HepG2 (cell line): ENCODE measurements around the gene COPZ2. TPM values are rescaled to one million over a fixed set of nuclear protein-coding genes. Genes with fewer than 3 reads are reported as not detected.

Experiments used
- ATF1 ChIP-seq: IDR thresholded peaks from 2 replicates; pipeline ENCODE4 v1.6.1; 2016; ENCODE audit warnings: mild to moderate bottlenecking, control low read depth
- CEBPZ ChIP-seq: IDR thresholded peaks from 2 replicates; pipeline ENCODE4 v1.6.1; 2012; ENCODE audit warnings: low read length, improper control_type of control experiment
- CREBL2 ChIP-seq: sonication (generic); formaldehyde crosslinking; IDR thresholded peaks from 2 replicates; pipeline ENCODE4 v1.8.1; 2023; ENCODE audit warnings: missing genetic modification reagents, mild to moderate bottlenecking, borderline replicate concordance
- HNRNPLL ChIP-seq: fragments of 200-400 bp; formaldehyde crosslinking; IDR thresholded peaks from 2 replicates; pipeline ENCODE4 v1.6.1; 2017; ENCODE audit warnings: mild to moderate bottlenecking, low read depth, low read length; ENCODE audit not compliant: poor library complexity, severe bottlenecking
- JUND ChIP-seq: sonication (generic); formaldehyde crosslinking; IDR thresholded peaks from 2 replicates; pipeline ENCODE4 v1.8.0; 2022; ENCODE audit warnings: mild to moderate bottlenecking, missing genetic modification reagents
- KAT7 ChIP-seq: IDR thresholded peaks from 2 replicates; pipeline ENCODE4 v1.6.1; 2018; ENCODE audit warnings: borderline replicate concordance, missing compliant biosample characterization
- MEIS1 ChIP-seq: sonication (generic); formaldehyde crosslinking; IDR thresholded peaks from 2 replicates; pipeline ENCODE4 v1.9.0; 2021; ENCODE audit warnings: mild to moderate bottlenecking, missing genetic modification reagents, moderate library complexity, borderline replicate concordance
- NONO ChIP-seq, 2 experiments: fragments of 450-650 bp in 1 of 2; sonication (generic) in 1 of 2; formaldehyde crosslinking in 1 of 2; IDR thresholded peaks in 1 of 2; conservative IDR thresholded peaks in 1 of 2; 2 replicates each; pipeline versions ENCODE4 v1.6.1 to v1.8.0; 2017 to 2022; ENCODE audit warnings: mild to moderate bottlenecking in 1 of 2, missing genetic modification reagents in 1 of 2, moderate library complexity in 1 of 2
- PRPF4 ChIP-seq: fragments of 200-400 bp; formaldehyde crosslinking; IDR thresholded peaks from 2 replicates; pipeline ENCODE4 v1.6.1; 2016; ENCODE audit warnings: low read length, low read depth; ENCODE audit not compliant: poor library complexity, severe bottlenecking
- ZMAT3 ChIP-seq: sonication (generic); formaldehyde crosslinking; conservative IDR thresholded peaks from 2 replicates; pipeline ENCODE4 v1.7.0; 2021; ENCODE audit warnings: missing genetic modification reagents
- ZNF333 ChIP-seq: sonication (generic); formaldehyde crosslinking; IDR thresholded peaks from 2 replicates; pipeline ENCODE4 v1.4.0; 2020; ENCODE audit warnings: mild to moderate bottlenecking, missing genetic modification reagents, borderline replicate concordance
- ZNF558 ChIP-seq: sonication (generic); formaldehyde crosslinking; IDR thresholded peaks from 2 replicates; pipeline ENCODE4 v1.9.0; 2022; ENCODE audit warnings: mild to moderate bottlenecking, missing genetic modification reagents, borderline replicate concordance
- polyA plus RNA-seq, 8 experiments: library from polyadenylated mRNA; depleted of rRNA in 3 of 8; stranded (reverse) in 7 of 8; unstranded in 1 of 8; fragments of >200 nt; fragmentation: Illumina TruSeq in 4 of 8; extraction: Trizol in 4 of 8; gene quantifications; 2 replicates each; pipeline versions ENCODE4 v1.2.1 to v1.2.3, GENCODE V29; 2011 to 2016; ENCODE audit warnings: low read depth in 4 of 8, missing spikeins in 1 of 8, mixed read lengths in 1 of 8; ENCODE audit not compliant: insufficient read depth in 1 of 8
- total RNA-seq, 5 experiments: library from RNA; depleted of rRNA; stranded (reverse); fragments of >200 nt; fragmentation: Illumina TruSeq; extraction: Trizol; gene quantifications; 2 replicates each; pipeline ENCODE4 v1.2.3, GENCODE V29; 2016; ENCODE audit warnings: low read depth in 1 of 5
- TF ChIP-seq, protein P1 (sequence below): sonication (generic); formaldehyde crosslinking; IDR thresholded peaks from 2 replicates; pipeline ENCODE4 v1.5.0; 2020; ENCODE audit warnings: missing genetic modification reagents, mild to moderate bottlenecking, borderline replicate concordance
- TF ChIP-seq, protein P2 (sequence below): sonication (generic); formaldehyde crosslinking; IDR thresholded peaks from one replicate; pipeline ENCODE4 v1.5.1; 2020; ENCODE audit warnings: mild to moderate bottlenecking, missing genetic modification reagents; ENCODE audit errors: not compliant biosample characterization

The COPZ2 gene
- total and polyA plus RNA-seq, 2 of the 13 experiments (the other 11 are each of a cell fraction or from before 2014, with no cell fraction given): 0.61 to 1.5 TPM

GRCh38 chr17:48048384-48049126 is 11.0 kb upstream of the COPZ2 start (continued):
- TF ChIP-seq PRPF4: peak; percentile 23
- peak; percentile 51 for TF ChIP-seq HNRNPLL
- TF ChIP-seq, protein P1, sequence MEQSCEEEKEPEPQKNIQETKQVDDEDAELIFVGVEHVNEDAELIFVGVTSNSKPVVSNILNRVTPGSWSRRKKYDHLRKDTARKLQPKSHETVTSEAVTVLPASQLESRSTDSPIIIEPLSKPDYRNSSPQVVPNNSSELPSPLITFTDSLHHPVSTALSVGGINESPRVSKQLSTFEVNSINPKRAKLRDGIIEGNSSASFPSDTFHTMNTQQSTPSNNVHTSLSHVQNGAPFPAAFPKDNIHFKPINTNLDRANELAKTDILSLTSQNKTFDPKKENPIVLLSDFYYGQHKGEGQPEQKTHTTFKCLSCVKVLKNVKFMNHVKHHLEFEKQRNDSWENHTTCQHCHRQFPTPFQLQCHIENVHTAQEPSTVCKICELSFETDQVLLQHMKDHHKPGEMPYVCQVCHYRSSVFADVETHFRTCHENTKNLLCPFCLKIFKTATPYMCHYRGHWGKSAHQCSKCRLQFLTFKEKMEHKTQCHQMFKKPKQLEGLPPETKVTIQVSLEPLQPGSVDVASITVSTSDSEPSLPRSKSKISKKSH (CRISPR knock-in tag): no peak
- no peak for TF ChIP-seq NONO (IDR thresholded peaks at IDR 0.05)
- TF ChIP-seq NONO (CRISPR knock-in tag; conservative IDR thresholded peaks at IDR 0.05): peak; percentile 33
- 0 out of 2 replicates have a peak, but pooled peaks have one; percentile 29 for TF ChIP-seq CREBL2 (CRISPR knock-in tag)
- peak; percentile 40 for TF ChIP-seq ZMAT3 (CRISPR knock-in tag)
- TF ChIP-seq, protein P2, sequence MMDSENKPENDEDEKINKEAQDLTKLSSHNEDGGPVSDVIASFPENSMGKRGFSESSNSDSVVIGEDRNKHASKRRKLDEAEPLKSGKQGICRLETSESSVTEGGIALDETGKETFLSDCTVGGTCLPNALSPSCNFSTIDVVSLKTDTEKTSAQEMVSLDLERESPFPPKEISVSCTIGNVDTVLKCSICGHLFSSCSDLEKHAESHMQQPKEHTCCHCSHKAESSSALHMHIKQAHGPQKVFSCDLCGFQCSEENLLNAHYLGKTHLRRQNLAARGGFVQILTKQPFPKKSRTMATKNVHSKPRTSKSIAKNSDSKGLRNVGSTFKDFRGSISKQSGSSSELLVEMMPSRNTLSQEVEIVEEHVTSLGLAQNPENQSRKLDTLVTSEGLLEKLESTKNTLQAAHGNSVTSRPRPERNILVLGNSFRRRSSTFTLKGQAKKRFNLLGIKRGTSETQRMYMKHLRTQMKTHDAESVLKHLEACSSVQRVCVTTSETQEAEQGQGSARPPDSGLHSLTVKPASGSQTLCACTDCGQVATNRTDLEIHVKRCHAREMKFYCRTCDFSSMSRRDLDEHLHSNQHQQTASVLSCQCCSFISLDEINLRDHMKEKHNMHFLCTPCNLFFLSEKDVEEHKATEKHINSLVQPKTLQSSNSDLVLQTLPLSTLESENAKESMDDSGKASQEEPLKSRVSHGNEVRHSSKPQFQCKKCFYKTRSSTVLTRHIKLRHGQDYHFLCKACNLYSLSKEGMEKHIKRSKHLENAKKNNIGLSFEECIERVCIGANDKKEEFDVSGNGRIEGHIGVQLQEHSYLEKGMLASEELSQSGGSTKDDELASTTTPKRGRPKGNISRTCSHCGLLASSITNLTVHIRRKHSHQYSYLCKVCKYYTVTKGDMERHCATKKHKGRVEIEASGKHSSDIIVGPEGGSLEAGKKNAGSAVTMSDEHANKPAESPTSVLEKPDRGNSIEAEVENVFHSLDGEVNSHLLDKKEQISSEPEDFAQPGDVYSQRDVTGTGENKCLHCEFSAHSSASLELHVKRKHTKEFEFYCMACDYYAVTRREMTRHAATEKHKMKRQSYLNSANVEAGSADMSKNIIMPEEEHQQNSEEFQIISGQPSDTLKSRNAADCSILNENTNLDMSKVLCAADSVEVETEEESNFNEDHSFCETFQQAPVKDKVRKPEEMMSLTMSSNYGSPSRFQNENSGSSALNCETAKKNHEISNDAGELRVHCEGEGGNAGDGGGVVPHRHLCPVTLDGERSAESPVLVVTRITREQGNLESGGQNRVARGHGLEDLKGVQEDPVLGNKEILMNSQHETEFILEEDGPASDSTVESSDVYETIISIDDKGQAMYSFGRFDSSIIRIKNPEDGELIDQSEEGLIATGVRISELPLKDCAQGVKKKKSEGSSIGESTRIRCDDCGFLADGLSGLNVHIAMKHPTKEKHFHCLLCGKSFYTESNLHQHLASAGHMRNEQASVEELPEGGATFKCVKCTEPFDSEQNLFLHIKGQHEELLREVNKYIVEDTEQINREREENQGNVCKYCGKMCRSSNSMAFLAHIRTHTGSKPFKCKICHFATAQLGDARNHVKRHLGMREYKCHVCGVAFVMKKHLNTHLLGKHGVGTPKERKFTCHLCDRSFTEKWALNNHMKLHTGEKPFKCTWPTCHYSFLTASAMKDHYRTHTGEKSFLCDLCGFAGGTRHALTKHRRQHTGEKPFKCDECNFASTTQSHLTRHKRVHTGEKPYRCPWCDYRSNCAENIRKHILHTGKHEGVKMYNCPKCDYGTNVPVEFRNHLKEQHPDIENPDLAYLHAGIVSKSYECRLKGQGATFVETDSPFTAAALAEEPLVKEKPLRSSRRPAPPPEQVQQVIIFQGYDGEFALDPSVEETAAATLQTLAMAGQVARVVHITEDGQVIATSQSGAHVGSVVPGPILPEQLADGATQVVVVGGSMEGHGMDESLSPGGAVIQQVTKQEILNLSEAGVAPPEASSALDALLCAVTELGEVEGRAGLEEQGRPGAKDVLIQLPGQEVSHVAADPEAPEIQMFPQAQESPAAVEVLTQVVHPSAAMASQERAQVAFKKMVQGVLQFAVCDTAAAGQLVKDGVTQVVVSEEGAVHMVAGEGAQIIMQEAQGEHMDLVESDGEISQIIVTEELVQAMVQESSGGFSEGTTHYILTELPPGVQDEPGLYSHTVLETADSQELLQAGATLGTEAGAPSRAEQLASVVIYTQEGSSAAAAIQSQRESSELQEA (CRISPR knock-in tag): no peak
- TF ChIP-seq ZNF558 (CRISPR knock-in tag): no peak; the same call in 1 of the 2 replicates
- peak; percentile 76 for TF ChIP-seq KAT7 (CRISPR knock-in tag)
- peak; percentile 12; the same call in 1 of the 2 replicates for TF ChIP-seq JUND
- TF ChIP-seq MEIS1 (CRISPR knock-in tag): 0 out of 2 replicates have a peak, but pooled peaks have one; percentile 9
- no peak; the same call in none of the 2 replicates for TF ChIP-seq ZNF333
- TF ChIP-seq CEBPZ: no peak
- 0 out of 2 replicates have a peak, but pooled peaks have one; percentile 25 for TF ChIP-seq ATF1 (CRISPR knock-in tag)
